ENCODE results near the gene NTRK2. TPM values are rescaled to one million over a fixed set of nuclear protein-coding genes. Genes with fewer than 3 reads are reported as not detected.

Gene NTRK2
- total RNA-seq, 4 donors from 2014 or later: 1.1 to 7.3 (median 1.5) TPM

DNA sequence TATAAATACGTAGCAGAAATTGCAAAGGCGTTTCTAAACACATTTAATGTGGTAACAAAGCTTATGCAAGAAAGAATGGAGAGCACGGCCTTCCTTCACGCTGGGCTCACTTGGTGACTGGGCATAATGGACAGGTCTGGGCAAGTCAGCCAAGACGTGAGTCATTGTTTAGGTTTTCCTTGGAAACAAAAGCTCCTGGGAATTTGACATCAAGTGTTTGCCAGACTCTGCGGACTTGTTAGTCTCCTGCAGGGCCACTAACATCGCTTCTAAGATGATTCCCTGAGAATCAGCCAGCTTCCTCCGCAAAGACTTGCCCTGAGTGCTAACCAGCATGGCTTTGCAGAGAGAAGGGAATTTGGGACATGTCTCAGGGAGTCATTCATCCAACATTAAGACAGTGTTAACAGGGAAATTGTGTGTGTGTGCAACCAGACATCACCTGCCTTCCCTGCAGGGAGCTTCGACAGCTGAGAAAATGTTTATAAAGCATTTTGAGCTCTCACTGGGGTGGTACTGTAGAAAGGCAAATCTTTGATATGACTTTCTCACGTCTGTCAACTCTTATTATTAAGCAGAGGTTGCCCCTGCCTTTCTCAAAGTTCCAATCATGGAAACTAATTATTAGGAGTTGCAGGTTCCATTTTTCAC, 182.5 kb downstream of the NTRK2 start:
- in situ Hi-C loops (cut with MboI; ENCODE audit: low sequenced_read_pairs in 4 of 4): no loop called here
- ATAC-seq: peak; percentile 68 to 77
- peak in 1 of 2 donors; percentile 48 for DNase-seq
- Histone ChIP-seq H3K9me3 (no peaks in the 10 kb centered on the region), H3K27me3 (no peaks in the 10 kb centered on the region), H3K36me3 (no peaks in the 10 kb centered on the region), H3K27ac (no peak overlapping the region), H3K4me1 (peaks cover 14 to 16% of the 10 kb centered on the region in 2 donors), H3K4me3 (no peak overlapping the region)
- no peak for TF ChIP-seq POLR2A (IDR thresholded peaks at IDR 0.05)
- TF ChIP-seq, protein P1, sequence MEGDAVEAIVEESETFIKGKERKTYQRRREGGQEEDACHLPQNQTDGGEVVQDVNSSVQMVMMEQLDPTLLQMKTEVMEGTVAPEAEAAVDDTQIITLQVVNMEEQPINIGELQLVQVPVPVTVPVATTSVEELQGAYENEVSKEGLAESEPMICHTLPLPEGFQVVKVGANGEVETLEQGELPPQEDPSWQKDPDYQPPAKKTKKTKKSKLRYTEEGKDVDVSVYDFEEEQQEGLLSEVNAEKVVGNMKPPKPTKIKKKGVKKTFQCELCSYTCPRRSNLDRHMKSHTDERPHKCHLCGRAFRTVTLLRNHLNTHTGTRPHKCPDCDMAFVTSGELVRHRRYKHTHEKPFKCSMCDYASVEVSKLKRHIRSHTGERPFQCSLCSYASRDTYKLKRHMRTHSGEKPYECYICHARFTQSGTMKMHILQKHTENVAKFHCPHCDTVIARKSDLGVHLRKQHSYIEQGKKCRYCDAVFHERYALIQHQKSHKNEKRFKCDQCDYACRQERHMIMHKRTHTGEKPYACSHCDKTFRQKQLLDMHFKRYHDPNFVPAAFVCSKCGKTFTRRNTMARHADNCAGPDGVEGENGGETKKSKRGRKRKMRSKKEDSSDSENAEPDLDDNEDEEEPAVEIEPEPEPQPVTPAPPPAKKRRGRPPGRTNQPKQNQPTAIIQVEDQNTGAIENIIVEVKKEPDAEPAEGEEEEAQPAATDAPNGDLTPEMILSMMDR (IDR thresholded peaks at IDR 0.05 in 4 of 5, conservative IDR thresholded peaks at IDR 0.05 in 1 of 5): no peak
- intact Hi-C loops (cut with DNase I; ENCODE audit: low total_unique reads): no loop called here

DNA sequence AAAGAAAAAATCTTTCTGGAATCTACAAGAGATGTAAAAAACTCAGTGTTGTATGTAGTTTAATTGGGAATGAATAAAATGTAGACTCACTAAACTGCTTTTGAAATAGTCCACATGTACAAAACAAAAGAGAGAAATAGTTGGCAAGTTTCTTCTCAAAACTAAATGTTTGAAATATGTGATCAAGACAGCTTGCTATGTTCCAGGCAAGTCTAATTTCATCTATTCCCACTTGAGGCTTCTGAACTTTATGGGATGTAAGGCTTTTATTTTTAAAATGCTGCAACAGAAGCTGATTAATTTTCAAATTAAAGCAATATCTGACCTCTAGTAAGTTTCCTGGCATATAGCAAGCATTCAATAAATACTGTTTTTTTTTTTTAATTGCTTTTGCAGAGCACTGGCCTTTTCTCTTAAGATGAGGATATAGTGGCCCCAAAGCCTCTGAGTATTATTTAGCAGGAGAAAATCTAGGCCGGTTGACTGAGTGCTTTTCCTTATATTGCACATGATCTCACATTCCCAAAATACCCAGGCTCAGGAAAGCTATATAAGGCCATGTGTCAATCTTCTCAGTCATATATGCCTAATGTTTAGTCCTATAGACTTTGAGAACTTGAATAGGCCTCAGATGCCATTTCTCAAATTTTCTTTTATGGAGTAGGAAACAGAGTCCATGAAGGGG, 183.2 kb downstream of the NTRK2 start:
- no peak for DNase-seq
- H3K27me3 ChIP-seq: no peaks in the 10 kb centered on the region
- no peak for ATAC-seq
- peaks cover 14 to 16% of the 10 kb centered on the region in 2 donors for H3K4me1 ChIP-seq
- no peaks in the 10 kb centered on the region for H3K9me3 ChIP-seq
- in situ Hi-C loops (cut with MboI; ENCODE audit: low sequenced_read_pairs in 4 of 4) (no loop called here), intact Hi-C loops (cut with DNase I; ENCODE audit: low total_unique reads) (no loop called here)
- peak overlapping the region in 1 of 4 donors; percentile 13 for H3K27ac ChIP-seq
- H3K4me3 ChIP-seq: no peak overlapping the region
- no peaks in the 10 kb centered on the region for H3K36me3 ChIP-seq
- TF ChIP-seq POLR2A (IDR thresholded peaks at IDR 0.05): no peak
- TF ChIP-seq, protein P1 (IDR thresholded peaks at IDR 0.05 in 4 of 5, conservative IDR thresholded peaks at IDR 0.05 in 1 of 5): no peak

DNA sequence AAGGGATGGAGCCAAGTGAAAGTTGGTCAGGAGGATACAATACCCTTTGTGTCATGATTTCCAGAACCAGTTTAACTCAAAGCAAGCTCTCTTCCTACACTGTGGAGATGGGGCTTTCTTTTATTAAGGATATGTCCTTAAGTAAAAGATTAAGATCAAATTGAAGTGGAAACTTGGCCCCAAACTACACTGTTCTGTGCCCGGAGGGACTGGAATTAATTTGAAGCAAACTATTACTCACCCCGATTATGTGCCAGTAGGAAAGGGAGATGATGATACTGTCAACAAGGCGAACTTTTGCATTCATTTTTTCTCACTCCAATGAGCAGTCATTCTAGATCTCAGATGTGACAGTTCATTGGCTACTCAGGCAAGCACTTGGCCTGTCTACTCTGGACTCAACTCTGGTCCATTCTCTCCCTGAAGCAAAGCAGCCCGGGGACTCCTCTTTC, 186.7 kb downstream of the NTRK2 start:
- Histone ChIP-seq H3K36me3 (no peaks in the 10 kb centered on the region), H3K27me3 (no peaks in the 10 kb centered on the region), H3K9me3 (no peaks in the 10 kb centered on the region), H3K27ac (peak overlapping the region; percentile 10 to 51 (median 27)), H3K4me1 (peaks cover 14 to 22% of the 10 kb centered on the region in 2 donors), H3K4me3 (no peak overlapping the region)
- TF ChIP-seq, protein P1 (IDR thresholded peaks at IDR 0.05 in 4 of 5, conservative IDR thresholded peaks at IDR 0.05 in 1 of 5): no peak
- no peak for TF ChIP-seq POLR2A (IDR thresholded peaks at IDR 0.05)
- intact Hi-C loops (cut with DNase I; ENCODE audit: low total_unique reads): no loop called here
- ATAC-seq: peak; percentile 35 to 40
- peak in 1 of 2 donors; percentile 18 for DNase-seq
- in situ Hi-C loops (cut with MboI; ENCODE audit: low sequenced_read_pairs in 4 of 4): no loop called here

DNA sequence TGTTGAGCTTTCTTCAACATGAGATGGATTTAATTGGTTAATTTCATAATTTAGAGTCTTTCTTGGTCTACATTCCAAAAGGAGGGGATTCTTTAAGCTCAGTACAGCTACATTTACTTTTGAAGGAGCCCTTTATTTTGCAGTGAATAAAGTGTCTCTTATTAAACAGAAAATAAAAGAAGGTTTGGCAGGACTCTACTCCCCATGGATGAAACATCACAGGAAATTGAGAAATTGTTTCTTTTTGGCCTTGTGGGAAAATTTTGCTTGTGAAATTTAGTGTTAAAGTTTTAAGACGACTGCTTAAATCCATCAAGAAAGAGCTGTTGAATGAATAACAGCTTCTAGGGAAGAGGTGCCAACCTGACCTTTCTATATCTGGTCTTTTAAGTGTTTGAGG, 187.7 kb downstream of the NTRK2 start:
- intact Hi-C loops (cut with DNase I; ENCODE audit: low total_unique reads) (no loop called here), in situ Hi-C loops (cut with MboI; ENCODE audit: low sequenced_read_pairs in 4 of 4) (no loop called here)
- Histone ChIP-seq H3K4me1 (peaks cover 11 to 17% of the 10 kb centered on the region in 2 donors), H3K4me3 (no peak overlapping the region), H3K9me3 (no peaks in the 10 kb centered on the region), H3K27ac (peak overlapping the region; percentile 30 to 63 (median 48)), H3K36me3 (no peaks in the 10 kb centered on the region), H3K27me3 (no peaks in the 10 kb centered on the region)
- ATAC-seq (no peak), DNase-seq (no peak)
- TF ChIP-seq, protein P1 (IDR thresholded peaks at IDR 0.05 in 4 of 5, conservative IDR thresholded peaks at IDR 0.05 in 1 of 5): no peak
- no peak for TF ChIP-seq POLR2A (IDR thresholded peaks at IDR 0.05)
